ENCODE data around the gene GLIS1.

Gene GLIS1

DNA sequence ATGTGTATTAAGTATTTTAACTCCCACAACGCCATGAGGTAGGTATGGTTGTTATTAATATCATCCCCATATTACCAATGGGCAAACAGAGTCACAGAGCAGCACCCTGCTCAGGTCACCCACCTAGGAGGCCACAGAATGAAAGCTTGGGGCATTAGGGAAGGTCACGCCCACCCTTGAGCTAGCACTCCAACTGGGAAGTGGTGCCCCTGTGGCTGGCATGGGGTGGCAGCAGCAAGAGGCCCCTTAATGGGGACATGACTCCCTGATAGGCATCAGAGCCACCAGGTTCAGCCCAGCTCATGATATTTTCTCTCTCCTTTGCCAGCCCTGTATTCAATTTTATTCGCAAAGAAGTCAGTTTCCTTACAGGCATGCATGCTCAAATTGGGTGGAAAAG is 189.2 kb downstream of the GLIS1 start:
- H3K9ac ChIP-seq (ENCODE audit: low read length): no peak overlapping the region
- no peak overlapping the region for H3K4me3 ChIP-seq (ENCODE audit: insufficient read depth, low read length, poor library complexity, severe bottlenecking)
- no peak for TF ChIP-seq EZH2phosphoT487 (conservative IDR thresholded peaks at IDR 0.05; ENCODE audit: low read length)
- TF ChIP-seq, protein P1, sequence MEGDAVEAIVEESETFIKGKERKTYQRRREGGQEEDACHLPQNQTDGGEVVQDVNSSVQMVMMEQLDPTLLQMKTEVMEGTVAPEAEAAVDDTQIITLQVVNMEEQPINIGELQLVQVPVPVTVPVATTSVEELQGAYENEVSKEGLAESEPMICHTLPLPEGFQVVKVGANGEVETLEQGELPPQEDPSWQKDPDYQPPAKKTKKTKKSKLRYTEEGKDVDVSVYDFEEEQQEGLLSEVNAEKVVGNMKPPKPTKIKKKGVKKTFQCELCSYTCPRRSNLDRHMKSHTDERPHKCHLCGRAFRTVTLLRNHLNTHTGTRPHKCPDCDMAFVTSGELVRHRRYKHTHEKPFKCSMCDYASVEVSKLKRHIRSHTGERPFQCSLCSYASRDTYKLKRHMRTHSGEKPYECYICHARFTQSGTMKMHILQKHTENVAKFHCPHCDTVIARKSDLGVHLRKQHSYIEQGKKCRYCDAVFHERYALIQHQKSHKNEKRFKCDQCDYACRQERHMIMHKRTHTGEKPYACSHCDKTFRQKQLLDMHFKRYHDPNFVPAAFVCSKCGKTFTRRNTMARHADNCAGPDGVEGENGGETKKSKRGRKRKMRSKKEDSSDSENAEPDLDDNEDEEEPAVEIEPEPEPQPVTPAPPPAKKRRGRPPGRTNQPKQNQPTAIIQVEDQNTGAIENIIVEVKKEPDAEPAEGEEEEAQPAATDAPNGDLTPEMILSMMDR (IDR thresholded peaks at IDR 0.05; ENCODE audit: insufficient read depth, low read length, poor library complexity, severe bottlenecking): no peak
- H3K9me2 ChIP-seq (replicated peaks; ENCODE audit: insufficient read depth, low read length): no peaks in the 10 kb centered on the region
- no peaks in the 10 kb centered on the region for H3K79me2 ChIP-seq (ENCODE audit: insufficient read depth, low read length)
- no peaks in the 10 kb centered on the region for H3K27me3 ChIP-seq (ENCODE audit: low read length)
- H3F3A ChIP-seq (ENCODE audit: insufficient read depth): no peaks in the 10 kb centered on the region
- H4K20me1 ChIP-seq (ENCODE audit: low read depth, low read length): no peaks in the 10 kb centered on the region
- no peaks in the 10 kb centered on the region for H3K9me3 ChIP-seq (ENCODE audit: insufficient read depth, low read length)
- H3K27ac ChIP-seq (ENCODE audit: low read depth, low read length): no peak overlapping the region
- no peak overlapping the region for H2AFZ ChIP-seq (ENCODE audit: low read depth, low read length, severe bottlenecking)
- H3K4me2 ChIP-seq (ENCODE audit: low read depth, low read length, poor library complexity, severe bottlenecking): no peak overlapping the region
- H3K36me3 ChIP-seq (ENCODE audit: low read length): no peaks in the 10 kb centered on the region

DNA sequence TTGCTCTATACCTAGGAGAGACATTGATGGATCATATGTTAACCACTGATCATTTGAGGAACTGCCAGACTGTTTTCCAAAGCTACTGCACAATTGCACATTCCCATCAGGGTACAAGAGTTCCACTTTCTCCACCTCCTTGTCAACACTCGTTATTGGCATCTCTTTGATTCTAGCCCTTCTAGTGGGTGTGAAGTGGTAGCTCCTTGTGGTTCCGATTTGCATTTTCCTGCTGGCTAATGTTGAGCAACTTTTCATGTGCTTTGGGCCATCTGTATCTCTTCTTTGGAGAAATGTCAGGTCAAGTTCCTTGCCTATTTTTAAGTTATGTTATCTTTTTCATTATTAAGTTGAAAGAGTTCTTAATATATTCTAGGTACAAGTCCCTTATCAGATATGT is 189.7 kb downstream of the GLIS1 start:
- H3K9ac ChIP-seq (ENCODE audit: low read length): no peak overlapping the region
- no peak overlapping the region for H3K4me3 ChIP-seq (ENCODE audit: insufficient read depth, low read length, poor library complexity, severe bottlenecking)
- H4K20me1 ChIP-seq (ENCODE audit: low read depth, low read length): no peaks in the 10 kb centered on the region
- H3K9me2 ChIP-seq (replicated peaks; ENCODE audit: insufficient read depth, low read length): no peaks in the 10 kb centered on the region
- H3K36me3 ChIP-seq (ENCODE audit: low read length): no peaks in the 10 kb centered on the region
- no peak overlapping the region for H3K4me2 ChIP-seq (ENCODE audit: low read depth, low read length, poor library complexity, severe bottlenecking)
- H3F3A ChIP-seq (ENCODE audit: insufficient read depth): no peaks in the 10 kb centered on the region
- TF ChIP-seq EZH2phosphoT487 (conservative IDR thresholded peaks at IDR 0.05; ENCODE audit: low read length): no peak
- TF ChIP-seq, protein P1 (IDR thresholded peaks at IDR 0.05; ENCODE audit: insufficient read depth, low read length, poor library complexity, severe bottlenecking): no peak
- H2AFZ ChIP-seq (ENCODE audit: low read depth, low read length, severe bottlenecking): no peak overlapping the region
- no peaks in the 10 kb centered on the region for H3K9me3 ChIP-seq (ENCODE audit: insufficient read depth, low read length)
- H3K79me2 ChIP-seq (ENCODE audit: insufficient read depth, low read length): no peaks in the 10 kb centered on the region
- H3K27me3 ChIP-seq (ENCODE audit: low read length): no peaks in the 10 kb centered on the region
- H3K27ac ChIP-seq (ENCODE audit: low read depth, low read length): no peak overlapping the region

GRCh38 chr1:53548031-53548491 is 190.9 kb downstream of the GLIS1 start:
- TF ChIP-seq EZH2phosphoT487 (conservative IDR thresholded peaks at IDR 0.05; ENCODE audit: low read length): no peak
- TF ChIP-seq, protein P1 (IDR thresholded peaks at IDR 0.05; ENCODE audit: insufficient read depth, low read length, poor library complexity, severe bottlenecking): no peak
- Histone ChIP-seq H3K4me3 (ENCODE audit: insufficient read depth, low read length, poor library complexity, severe bottlenecking) (no peak overlapping the region), H3K79me2 (ENCODE audit: insufficient read depth, low read length) (no peaks in the 10 kb centered on the region), H3K9me2 (replicated peaks; ENCODE audit: insufficient read depth, low read length) (no peaks in the 10 kb centered on the region), H4K20me1 (ENCODE audit: low read depth, low read length) (no peaks in the 10 kb centered on the region), H3K36me3 (ENCODE audit: low read length) (no peaks in the 10 kb centered on the region), H2AFZ (ENCODE audit: low read depth, low read length, severe bottlenecking) (no peak overlapping the region), H3K4me2 (ENCODE audit: low read depth, low read length, poor library complexity, severe bottlenecking) (no peak overlapping the region), H3K9me3 (ENCODE audit: insufficient read depth, low read length) (no peaks in the 10 kb centered on the region), H3K27me3 (ENCODE audit: low read length) (no peaks in the 10 kb centered on the region), H3F3A (ENCODE audit: insufficient read depth) (no peaks in the 10 kb centered on the region), H3K27ac (ENCODE audit: low read depth, low read length) (no peak overlapping the region), H3K9ac (ENCODE audit: low read length) (no peak overlapping the region)
